GM19463 (cell line): ENCODE data around the gene EXOC3L2.

ENCODE experiments used
- ATAC-seq: cut with Tn5 transposase; IDR thresholded peaks from one replicate; pipeline ENCODE4 v1.9.1; 2021; ENCODE audit warnings: mild to moderate bottlenecking, moderate library complexity; ENCODE audit not compliant: unreplicated experiment

EXOC3L2 gene

DNA sequence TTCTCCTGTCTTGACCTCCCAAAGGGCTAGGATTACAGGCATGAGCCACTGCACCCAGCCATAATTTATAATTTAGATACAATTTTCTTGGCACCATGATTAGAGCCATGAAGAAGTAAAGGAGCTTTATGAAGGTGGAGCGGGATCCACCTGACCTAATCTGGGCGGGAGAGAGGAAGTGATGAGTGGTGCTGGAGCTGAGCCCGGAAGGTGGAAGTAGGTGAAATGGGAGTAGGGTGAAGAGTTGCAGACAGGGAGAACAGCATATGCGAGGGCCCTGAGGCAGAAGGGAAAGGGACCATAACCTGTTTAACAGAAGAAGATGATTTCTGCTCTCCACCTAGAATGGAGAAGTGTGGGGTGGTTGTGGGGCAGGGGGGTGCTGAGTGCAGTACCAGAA, 62.4 kb downstream of the EXOC3L2 start:
- ATAC-seq = no peak

GRCh38 chr19:45180936-45181335, 64.3 kb downstream of the EXOC3L2 start:
- ATAC-seq = no peak

- no peak for ATAC-seq
Measured at GRCh38 chr19:45179892-45180370, 65.3 kb downstream of the EXOC3L2 start.

DNA sequence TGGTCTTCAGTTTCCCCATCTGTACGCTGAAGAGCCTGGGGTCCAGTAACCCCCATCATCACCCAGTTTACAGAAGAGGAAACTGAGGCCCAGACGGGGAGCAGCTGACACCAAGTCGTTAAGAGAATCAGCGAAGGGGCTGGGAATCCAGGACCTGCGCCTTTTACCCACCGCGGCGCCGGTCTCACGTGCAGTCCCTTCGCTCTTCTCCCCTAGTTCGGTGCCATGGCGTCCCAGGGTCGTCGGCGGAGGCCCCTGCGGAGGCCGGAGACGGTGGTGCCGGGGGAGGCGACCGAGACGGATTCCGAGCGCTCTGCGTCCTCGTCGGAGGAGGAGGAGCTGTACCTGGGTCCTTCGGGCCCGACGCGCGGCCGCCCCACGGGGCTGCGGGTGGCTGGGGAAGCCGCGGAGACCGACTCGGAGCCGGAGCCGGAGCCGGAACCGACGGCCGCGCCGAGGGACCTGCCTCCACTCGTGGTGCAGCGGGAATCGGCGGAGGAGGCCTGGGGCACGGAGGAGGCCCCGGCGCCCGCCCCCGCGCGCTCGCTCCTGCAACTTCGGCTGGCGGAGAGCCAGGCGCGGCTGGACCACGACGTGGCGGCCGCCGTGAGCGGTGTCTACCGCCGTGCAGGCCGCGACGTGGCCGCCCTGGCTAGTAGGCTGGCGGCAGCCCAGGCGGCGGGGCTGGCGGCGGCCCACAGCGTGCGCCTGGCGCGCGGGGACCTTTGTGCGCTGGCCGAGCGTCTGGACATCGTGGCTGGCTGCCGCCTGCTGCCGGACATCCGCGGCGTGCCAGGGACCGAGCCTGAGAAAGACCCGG, 65.9 kb downstream of the EXOC3L2 start:
- ATAC-seq = no peak

DNA sequence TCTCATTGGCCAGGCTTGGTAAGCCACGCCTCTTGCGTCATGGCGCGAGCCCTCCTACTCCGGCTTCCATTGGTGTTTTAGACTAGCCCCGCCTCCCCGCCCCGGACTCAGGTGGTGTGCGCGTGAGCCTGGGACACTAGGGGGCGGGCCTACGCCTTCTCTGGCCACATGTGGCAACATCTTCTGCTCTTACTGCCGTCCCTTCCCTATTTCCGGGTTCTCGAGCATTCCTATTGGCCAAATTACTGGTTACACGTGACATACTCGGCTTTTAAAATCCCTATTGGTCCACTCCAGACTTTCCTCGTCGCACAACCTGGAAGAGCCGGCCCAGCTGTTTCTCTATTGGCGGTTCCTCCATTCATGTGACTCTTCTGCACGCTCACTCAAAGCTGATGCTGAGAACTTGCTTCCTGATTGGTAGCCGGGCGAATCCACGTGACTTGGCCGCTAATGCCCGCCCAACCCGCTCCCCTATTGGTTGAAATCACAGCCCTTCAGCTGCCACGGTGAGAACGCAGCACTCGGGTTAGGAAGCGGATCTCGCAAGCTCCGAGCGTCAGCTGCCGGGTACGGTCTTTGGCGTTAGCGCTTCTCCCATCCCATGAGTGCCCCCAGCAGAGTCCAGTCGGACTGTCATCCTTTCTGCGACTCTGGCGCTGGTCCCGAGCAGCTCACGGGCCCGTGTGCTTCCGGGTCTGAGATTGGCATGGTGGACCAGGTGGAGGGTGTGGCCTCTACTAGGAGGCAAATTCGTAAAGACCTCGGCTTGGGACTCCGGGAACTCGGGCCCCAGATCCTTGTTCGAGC, 66.7 kb downstream of the EXOC3L2 start, which contains the start of gene BLOC1S3:
Gene BLOC1S3 (plus strand): TSS at position 523 of the 810 bp plus-strand sequence. CDS start 513 bp downstream, outside the sequence.
- ATAC-seq = peak; percentile 78

GRCh38 chr19:45177817-45178261, 67.4 kb downstream of the EXOC3L2 start, which contains the start of gene TRAPPC6A:
Gene TRAPPC6A (minus strand): TSS chr19:45178237. CDS start chr19:45178218, 19 bp downstream.
- ATAC-seq = peak; percentile 2

DNA sequence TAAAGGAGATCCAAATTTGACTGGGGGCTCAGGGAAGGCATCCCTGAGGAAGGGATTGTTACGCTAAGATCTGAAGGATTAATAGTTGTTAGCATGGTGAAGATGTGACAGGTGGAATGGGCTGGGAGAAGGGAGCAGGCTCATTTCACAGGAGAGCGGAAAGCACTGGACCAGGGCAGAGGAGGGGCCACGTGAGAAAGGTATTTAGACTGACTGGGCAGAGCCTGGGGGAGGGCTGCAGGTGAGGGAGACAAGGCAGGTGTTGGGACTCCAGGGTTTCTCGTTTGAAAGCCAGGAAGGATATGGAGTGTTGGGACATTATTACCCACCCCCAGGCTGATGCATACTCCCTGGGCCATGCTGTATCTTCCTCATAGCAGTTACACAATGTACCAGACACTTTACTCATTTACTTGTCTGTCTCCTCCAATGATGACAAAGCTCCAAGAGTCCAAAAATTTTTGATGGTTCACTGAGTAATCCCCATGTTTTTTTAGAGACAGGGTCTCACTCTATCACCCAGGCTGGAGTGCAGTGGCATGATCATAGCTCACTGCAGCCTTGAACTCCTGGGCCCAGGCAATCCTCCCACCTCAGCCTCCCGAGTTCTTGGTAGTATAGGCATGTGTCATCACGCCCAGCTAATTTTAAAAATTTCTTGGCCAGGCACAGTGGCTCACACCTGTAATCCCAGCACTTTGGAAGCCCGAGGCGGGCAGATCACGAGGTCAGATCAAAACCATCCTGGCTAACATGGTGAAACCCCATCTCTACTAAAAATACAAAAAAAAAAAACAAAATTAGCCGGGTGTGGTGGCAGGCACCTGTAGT, 69.5 kb downstream of the EXOC3L2 start:
- no peak for ATAC-seq

GRCh38 chr19:45173816-45174215, 71.4 kb downstream of the EXOC3L2 start:
- no peak for ATAC-seq

DNA sequence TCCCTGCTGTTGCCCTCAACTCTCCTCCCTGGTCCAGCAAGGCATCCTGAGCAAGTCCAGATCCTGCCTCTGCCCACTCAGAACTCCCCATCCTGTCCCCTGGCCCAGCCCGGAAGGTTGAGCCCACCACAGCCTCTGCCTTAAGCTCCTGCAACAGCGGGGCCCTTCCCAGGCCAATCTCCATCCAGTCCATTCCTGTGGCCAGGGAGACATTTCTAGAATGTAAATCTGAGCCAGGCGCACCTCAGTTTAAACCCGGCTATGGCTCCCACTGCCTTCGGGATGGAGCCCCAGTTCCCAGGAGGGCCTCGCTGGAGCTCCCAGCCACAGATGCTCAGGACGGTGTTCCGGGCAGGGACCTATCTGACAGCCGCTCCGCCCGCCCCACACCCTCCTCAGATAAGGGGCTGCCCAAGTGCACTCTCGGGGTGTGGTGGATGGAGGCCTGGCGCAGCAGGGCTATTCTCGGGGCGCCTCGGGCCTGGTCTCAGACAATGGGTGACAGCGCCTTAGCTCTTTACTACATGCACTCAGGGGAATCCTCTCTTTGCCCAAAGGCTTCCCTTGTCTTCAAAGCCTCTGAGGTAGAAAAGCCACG, 72.5 kb downstream of the EXOC3L2 start:
- ATAC-seq = no peak

- no peak for ATAC-seq
Measured at GRCh38 chr19:45172173-45172572, 73.0 kb downstream of the EXOC3L2 start.

DNA sequence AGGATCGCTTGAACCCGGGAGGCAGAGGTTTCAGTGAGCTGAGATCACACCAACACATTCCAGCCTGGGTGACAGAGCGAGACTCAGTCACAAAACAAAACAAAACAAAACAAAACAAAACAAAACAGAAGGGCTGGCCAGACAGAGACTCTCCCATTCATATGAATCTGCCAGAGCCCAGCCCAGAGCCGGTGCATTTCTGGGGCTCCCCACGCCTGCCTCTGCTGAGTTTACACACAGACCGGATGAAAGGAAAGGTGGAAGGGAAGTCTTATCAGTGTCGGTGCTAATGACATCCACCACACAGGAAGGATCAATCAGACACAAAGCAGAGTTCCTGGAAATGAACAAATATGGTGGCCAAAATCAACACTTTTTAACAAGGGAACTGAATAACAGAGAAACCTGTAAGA, 74.0 kb downstream of the EXOC3L2 start:
- ATAC-seq = no peak

DNA sequence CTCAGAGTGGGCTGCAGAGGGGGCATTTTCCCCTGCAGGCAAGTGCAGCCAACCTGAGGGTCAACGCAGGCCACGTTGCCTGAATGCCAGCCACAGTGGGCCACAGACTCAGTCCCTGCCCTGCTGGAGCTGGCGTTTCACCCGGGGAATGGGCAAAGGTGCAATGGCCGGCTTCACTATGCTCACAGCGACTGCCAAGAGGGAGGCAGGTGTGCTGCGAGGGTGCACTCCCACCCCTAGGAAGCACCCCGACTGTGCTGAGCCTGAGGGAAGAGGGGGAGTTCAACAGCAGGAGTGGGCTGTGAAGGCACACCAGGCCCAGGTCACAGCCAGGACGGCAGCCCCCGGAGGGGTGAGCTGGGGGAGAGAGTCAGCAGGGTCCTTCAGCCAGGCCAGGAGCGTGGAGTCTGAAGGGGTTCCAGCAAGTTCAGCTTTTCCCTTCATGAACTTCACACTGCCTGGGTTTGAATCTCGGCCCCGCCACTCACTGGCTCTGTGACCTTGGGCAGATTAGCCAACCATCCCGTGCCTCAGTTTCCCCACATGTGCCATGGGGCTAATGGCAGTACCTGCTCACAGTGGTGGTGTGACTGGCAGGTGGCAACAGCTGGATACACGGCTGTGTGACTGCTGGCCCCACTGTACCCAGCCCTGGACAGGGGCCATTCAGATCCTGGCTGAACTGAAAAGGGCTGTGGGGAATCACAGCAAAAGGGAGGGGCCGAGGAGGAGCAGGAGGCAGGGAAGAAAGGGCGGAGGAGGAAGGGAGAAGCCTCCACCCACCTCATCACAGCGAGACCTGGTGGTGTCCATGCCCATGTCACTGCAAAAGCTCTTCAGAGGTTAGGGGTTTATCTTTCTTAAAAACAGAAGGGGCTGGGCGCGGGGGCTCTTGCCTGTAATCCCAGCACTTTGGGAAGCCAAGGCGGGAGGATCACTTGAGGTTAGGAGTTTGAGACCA, 74.8 kb downstream of the EXOC3L2 start:
- ATAC-seq = no peak

DNA sequence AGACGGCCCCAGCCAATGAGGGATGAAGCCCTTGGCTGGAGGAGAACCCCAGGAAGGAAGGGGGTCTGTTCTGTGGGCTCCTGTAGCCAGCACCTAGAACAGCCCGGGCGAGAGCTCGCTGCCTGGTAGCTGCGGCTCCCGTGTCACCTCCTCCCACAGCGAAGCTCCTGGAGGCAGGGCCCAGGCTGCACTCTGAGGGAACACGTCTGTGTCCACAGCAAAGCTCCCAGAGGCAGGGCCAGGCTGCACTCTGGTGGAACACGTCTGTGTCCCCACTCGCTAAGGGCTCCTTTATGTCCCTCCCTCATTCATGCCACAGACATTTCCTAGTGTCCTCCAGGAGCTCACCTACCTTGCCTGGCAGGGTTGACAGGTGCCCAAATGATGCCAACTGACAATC, 75.6 kb downstream of the EXOC3L2 start:
- no peak for ATAC-seq

DNA sequence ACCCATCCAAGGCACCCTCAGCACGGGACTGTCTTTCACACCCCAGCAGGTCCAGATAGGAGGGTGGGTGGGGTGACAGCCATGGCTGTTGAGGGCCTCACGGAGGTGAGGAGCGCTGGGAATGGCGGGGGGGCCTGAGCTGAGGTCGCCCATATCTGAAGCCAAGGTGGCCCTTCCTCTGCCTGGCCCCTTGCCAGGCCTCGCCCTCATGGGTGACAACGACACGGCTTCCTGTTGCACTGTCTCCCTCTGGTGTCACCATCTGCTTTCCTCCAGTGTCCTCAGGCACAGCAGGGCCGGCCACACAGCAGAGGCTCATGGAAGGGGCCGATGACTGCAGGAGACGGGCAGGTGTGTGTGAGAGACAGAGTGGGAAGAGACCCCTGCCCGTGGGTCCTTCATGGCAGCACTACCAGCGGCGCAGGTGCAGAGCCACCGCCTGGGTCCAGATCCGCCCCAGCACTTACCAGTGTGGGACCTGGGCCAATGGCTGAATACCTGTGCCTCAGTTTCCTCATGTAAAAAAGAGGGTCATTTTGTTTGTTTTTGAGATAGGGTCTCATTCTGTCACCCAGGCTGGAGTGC, 76.3 kb downstream of the EXOC3L2 start:
- ATAC-seq = no peak

GRCh38 chr19:45166723-45167252, 78.4 kb downstream of the EXOC3L2 start:
- ATAC-seq = no peak

DNA sequence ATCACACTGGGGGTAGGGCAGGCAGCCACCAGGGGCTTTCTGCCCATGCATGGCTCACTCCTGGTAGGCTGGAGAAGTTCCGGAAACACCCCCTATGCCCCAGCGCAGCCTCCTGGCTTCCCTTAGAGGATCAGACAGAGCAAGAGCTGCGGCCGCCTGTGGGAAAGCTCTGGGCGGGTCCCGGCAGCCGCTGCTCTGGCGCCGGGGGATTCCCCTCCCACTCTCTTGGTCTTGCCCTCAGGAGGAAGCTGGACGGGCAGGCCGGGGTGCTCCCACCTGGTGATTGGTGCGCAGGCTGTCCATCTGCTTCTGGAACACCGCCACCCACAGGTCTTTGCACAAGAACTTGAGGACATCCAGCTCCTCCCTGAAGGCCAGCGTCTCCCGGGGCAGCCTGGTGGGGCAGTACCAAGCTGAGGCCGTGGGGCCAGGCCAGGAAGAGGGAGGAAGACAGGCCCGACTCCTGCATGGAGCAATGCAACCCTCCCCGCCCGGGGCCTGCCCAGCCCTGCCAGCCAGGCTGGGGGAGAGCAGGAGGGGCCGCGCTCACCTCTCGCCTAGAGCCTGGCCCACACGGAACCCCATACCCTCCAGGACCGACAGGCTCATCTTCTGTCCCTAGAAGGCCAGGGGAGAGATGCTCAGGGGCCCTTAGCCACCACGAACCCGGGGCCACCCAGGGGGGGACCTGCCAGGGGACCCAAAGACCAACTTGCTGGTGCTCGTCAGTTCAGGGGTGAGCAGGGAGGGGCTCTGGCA, 80.5 kb downstream of the EXOC3L2 start:
- ATAC-seq = peak; percentile 91

DNA sequence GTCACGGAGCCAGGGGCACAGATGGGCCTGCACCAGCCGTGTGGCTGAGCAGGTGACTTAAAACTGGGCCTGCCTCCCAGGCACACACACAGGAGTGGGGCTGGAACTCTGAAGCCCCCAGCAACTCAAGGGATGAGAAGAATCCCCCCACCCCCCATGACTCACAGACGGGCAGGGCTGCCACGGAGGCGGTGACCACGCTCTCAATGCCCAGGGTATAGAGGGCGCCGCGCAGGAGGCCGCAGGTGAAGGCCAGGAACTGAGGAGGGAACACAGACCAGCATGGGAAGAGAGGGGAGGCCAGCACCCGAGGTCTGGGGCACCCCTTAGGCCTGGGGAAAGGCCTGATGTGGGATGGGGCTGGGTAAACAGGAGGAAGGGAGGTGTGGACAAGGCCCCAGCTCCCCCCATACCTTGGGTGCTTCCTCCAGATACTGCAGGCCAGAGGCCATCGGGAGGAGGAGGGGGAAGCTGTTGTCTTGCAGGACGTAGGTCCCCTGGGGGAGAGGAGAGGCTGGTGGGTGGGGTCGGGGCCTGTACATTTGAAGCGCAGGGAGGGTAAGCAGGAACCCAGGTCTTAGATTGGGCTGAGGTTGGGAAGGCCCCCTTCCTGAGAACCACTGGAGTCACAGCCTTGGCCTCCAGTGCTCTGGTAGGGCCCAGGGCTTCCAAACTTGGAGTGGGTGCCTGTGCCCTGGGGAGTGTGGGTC, 81.3 kb downstream of the EXOC3L2 start:
- ATAC-seq = no peak
